Measurements from ENCODE around the gene AMHR2. TPM values are rescaled to one million over a fixed set of nuclear protein-coding genes. Genes with fewer than 3 reads are reported as not detected.
A peak's percentile ranks its signal among the peaks of the same experiment; 100 is the strongest.
"Not testable (repeated sequence)": the region's sequence is repeated elsewhere in the genome, so short reads cannot be mapped to it uniquely, and the experiment has no call there.

The AMHR2 gene
- not detected in 2 replicates for total RNA-seq

DNA sequence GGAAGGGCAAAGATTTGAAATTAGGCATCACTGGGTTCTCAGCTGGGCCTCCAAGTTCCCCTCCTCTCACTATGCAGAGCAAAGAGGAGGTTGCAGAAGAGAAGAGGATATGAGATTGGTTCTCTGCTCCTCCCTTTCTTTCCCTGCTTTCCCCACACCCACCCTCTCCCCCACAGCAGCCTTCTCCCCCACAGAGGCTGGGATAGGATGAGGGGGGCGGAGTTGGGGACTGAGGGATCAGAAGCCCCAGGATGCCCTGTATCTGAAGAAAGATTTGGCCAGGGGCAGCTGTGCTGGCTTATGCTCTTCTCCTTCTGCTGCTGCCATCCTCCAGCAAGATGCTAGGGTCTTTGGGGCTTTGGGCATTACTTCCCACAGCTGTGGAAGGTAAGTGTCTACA is at the start of gene AMHR2:
TSS of gene AMHR2 (plus strand) at position 259 of the 400 bp plus-strand sequence. CDS start at position 339, 80 bp downstream.
- no peak for DNase-seq

DNA sequence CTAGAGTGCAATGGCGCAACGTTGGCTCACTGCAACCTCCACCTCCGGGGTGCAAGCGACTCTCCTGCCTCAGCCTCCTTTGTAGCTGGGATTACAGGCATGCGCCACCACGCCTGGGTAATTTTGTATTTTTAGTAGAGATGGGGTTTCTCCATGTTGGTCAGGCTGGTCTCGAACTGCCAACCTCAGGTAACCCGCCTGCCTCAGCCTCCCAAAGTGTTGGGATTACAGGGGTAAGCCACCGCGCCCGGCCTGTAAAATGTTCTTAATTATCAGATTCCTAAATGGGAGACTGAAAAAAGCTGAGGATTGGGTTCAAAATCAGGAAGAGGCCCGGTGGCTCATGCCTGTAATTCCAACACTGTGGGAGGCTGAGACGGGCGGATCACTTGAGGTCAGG is 49.4 kb upstream of the AMHR2 start:
- DNase-seq, result not testable (repeated sequence)

DNA sequence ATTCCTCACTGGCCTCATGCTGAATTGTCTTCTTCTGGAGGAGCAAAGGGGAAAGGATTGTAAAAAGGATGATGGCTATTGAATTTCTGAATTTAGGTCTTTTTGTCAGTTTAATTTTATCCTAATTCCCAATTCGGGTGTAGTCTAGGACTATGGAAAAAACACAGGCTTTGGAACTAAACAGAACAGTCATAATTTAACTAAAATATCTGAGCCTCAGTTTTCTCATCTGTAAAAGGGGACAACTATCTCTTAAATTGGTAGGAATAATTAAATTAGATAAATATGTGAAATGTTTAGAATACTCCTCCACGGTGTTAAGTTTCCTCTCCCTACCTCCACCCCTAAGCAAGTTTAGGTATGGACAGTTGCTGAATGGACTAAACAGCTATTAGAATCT is 46.9 kb upstream of the AMHR2 start:
- DNase-seq, result no peak

GRCh38 chr12:53378222-53378621 is 45.4 kb upstream of the AMHR2 start:
- DNase-seq, result no peak

DNA sequence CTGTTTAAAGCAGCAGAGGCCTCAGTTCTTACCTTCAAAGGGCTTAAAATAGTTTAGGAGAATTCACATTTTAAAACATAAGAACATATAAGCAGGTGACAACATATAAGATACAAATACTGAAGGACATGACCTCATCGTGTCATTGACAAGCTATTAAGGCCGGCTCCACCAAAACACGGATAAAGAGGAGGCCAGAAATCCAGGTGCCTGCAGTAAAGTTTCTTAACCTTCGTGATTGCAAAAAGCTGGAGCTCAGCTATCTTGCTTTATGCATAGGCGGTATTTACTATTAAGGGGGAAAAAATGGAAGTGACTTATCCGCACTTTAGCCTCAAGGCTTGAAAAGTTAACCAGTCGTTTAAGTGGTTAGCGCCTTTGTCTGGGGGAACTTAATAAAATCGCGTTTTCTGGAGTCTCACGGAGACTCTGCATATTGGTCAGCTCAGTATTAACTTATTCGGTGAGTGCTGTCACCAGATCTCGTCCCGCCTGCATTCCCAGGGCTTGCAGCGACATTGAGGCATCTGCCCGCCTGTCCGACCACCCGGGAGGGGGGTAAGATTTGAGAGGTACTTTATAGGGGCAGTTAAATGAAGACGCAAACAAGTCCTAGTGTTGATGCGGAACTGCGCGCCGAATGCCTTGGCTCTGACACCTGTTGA is 44.8 kb upstream of the AMHR2 start:
- peak; percentile 25 for DNase-seq

DNA sequence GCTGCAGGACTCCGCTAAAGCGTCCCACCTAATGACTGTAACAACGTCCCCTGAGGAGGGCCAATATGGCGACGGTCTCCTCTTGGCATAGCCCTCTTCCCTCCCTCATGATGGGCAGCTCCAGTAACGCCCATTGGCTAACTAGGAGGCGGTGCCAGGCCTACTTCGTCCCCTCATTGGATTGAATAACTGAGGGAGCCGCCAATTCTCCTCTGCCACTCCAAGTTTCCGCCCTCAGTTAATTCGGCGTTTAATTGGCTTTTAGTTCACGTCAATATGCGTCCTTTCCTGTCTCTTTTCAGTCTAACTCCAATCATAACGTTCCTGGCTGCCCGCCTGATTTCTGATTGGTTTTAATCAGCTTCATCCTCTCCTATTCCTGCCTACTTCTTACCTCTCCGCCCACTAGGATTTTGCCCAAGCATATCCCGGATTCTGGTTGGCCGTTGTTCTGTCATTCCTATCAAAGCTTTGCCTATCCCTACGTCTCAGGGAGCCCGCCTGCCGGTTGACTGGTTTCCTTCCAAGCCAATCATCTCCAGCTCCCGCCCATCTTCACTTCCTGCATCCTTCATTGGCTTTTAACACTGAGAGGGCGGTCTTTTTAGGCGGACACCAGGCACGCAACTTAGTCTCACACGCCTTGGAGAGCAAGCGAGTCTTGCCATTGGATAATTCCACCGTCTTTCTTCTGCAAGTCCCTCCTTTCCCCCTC is 44.1 kb upstream of the AMHR2 start:
- peak; percentile 100 for DNase-seq

- DNase-seq, result peak; percentile 94
Observed at GRCh38 chr12:53380104-53380793, 43.4 kb upstream of the AMHR2 start, which contains the start of gene SP1. TSS of gene SP1 (plus strand) at chr12:53380176. CDS start at chr12:53380292, 116 bp downstream.

GRCh38 chr12:53380794-53381730 is 42.6 kb upstream of the AMHR2 start:
- peak; percentile 35 for DNase-seq

- peak; percentile 69 for DNase-seq
Observed at GRCh38 chr12:53381731-53382630, 41.7 kb upstream of the AMHR2 start.

DNA sequence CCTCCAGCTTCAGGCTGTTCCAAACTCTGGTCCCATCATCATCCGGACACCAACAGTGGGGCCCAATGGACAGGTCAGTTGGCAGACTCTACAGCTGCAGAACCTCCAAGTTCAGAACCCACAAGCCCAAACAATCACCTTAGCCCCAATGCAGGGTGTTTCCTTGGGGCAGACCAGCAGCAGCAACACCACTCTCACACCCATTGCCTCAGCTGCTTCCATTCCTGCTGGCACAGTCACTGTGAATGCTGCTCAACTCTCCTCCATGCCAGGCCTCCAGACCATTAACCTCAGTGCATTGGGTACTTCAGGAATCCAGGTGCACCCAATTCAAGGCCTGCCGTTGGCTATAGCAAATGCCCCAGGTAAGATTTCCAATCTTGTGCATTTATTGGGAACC is 40.4 kb upstream of the AMHR2 start:
- no peak for DNase-seq

- not testable (repeated sequence) for DNase-seq
Observed at GRCh38 chr12:53386381-53386780, 37.3 kb upstream of the AMHR2 start.

- DNase-seq, result no peak
Observed at GRCh38 chr12:53388932-53389331, 34.7 kb upstream of the AMHR2 start.

- DNase-seq, result no peak
Observed at GRCh38 chr12:53389702-53390101, 34.0 kb upstream of the AMHR2 start.

DNA sequence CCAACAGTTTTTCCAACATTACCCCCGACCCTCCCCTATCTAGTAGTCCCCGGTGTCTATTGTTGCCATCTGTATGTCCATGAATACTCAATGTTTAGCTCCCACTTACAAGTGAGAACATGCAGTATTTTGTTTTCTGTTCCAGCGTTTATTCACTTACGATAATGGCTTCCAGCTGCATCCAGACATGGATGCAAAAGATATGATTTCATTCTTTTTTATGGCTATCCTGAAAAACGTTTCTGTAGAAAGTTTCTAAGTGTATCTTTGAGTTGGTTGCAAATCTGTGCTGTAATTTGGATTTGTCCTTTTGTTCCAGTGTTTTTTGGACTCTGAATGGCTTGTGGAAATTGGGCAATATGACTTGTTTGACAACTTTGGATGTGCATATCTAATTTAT is 31.9 kb upstream of the AMHR2 start:
- DNase-seq, result no peak

GRCh38 chr12:53399896-53400295 is 23.8 kb upstream of the AMHR2 start:
- DNase-seq, result no peak

DNA sequence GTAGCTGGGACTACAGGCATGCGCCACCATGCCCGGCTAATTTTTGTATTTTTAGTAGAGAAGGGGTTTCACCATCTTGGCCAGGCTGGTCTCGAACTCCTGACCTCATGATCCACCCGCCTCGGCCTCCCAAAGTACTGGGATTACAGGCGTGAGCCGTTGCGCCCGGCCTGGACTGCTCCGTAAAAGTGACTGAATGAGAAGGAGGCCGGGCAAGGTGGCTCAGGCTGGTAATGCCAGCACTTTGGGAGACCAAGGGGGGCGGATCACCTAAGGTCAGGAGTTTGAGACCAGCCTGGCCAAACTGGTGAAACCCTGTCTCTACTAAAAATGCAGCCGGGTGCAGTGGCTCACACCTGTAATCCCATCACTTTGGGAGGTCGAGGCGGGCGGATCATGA is 21.3 kb upstream of the AMHR2 start:
- DNase-seq, result not testable (repeated sequence)

DNA sequence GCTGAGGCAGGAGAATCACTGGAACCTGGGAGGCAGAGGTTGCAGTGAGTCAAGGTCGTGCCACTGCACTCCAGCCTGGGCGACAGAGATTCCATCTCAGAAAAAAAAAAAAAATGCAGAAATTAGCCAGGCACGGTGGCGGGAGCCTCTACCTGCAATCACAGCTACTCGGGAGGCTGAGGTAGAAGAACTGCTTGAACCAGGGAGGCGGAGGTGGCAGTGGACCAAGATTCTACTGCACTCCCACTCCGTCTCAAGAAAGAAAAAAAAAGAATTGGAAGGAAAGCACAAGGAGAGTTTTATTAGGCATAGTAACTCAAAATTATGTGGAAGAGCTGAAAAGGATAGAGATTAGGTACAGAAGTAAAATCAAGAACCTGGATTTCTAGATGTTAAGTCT is 20.8 kb upstream of the AMHR2 start:
- no peak for DNase-seq

DNA sequence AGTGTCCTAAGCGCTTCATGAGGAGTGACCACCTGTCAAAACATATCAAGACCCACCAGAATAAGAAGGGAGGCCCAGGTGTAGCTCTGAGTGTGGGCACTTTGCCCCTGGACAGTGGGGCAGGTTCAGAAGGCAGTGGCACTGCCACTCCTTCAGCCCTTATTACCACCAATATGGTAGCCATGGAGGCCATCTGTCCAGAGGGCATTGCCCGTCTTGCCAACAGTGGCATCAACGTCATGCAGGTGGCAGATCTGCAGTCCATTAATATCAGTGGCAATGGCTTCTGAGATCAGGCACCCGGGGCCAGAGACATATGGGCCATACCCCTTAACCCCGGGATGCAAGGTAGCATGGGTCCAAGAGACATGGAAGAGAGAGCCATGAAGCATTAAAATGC is 12.7 kb upstream of the AMHR2 start:
- DNase-seq, result no peak

- peak; percentile 34 for DNase-seq
Observed at GRCh38 chr12:53413485-53414204, 10.0 kb upstream of the AMHR2 start.

GRCh38 chr12:53414756-53415417 is 8.8 kb upstream of the AMHR2 start:
- no peak for DNase-seq

All from dermis blood vessel endothelial cell (primary cell).